Nucleus accumbens (tissue), 56 donors: ENCODE measurements around the gene TPSD1.
"Not testable (repeated sequence)": the region's sequence is repeated elsewhere in the genome, so short reads cannot be mapped to it uniquely, and the experiment has no call there.

Experiments
- DNase-seq, 56 donors: peaks; one replicate each; lab custom pipeline; 2025; lab: John Stamatoyannopoulos, UW

TPSD1 gene

GRCh38 chr16:1220098-1220728 is 35.7 kb upstream of the TPSD1 start:
- no peak for DNase-seq

DNA sequence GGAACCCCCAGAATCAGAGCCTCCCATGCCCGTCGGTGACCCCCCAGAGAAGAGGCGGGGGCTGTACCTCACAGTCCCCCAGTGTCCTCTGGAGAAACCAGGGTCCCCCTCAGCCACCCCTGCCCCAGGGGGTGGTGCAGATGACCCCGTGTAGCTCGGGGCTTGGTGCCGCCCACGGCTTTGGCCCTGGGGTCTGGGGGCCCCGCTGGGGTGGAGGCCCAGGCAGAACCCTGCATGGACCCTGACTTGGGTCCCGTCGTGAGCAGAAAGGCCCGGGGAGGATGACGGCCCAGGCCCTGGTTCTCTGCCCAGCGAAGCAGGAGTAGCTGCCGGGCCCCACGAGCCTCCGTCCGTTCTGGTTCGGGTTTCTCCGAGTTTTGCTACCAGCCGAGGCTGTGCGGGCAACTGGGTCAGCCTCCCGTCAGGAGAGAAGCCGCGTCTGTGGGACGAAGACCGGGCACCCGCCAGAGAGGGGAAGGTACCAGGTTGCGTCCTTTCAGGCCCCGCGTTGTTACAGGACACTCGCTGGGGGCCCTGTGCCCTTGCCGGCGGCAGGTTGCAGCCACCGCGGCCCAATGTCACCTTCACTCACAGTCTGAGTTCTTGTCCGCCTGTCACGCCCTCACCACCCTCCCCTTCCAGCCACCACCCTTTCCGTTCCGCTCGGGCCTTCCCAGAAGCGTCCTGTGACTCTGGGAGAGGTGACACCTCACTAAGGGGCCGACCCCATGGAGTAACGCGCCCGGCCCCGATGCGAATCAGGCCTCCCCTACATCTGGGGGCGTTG is 34.8 kb upstream of the TPSD1 start:
- peak in 2 of 56 donors; percentile 8 to 61 for DNase-seq

GRCh38 chr16:1221628-1222552 is 34.0 kb upstream of the TPSD1 start:
- DNase-seq, result peak in 10 of 56 donors; percentile 5 to 61 (median 17)

DNA sequence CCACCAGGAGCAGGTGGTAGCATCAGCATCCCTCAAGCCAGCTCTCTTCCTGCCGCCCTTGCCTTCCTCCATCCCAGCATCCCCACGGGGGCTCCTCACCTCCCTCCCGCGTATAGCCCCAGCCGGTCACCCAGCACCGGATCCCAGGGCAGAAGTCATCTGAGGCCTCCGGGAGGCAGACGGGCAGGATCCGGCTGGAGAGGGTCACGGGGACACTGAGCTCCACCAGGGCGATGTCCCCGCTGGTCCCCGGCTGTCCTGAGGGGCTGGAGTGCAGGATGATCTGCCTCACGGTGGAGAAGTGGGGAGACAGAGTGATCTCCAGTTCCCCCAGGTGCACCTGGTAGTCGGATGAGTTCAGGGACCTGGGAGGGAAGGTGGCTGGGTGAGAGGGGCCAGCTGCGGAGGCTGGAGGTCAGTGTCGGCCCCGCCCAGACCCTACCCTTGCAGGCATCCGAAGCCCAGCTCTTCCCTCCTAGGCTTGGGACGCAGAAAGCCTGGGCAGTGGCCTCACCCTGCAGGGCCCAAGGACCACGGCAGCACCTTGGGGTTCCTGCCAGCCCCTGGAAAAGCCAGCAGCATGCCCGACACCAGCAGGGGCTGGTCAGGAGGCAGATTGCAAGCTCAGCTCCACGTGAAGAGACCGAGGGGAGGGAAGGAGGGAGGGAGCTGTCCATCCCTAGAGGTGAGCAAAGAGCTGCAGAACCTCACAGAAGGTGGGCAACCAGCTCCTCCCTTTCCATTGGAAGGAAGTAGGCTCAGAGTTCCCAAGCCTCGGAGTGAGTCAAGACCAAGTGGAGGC is 33.1 kb upstream of the TPSD1 start:
- no peak for DNase-seq

GRCh38 chr16:1223355-1224214 is 32.3 kb upstream of the TPSD1 start:
- DNase-seq, result no peak

GRCh38 chr16:1224558-1224957 is 31.3 kb upstream of the TPSD1 start:
- no peak for DNase-seq

GRCh38 chr16:1225051-1225451 is 30.8 kb upstream of the TPSD1 start, which contains the start of gene TPSG1:
TSS of gene TPSG1 (minus strand) at chr16:1225268. CDS start at chr16:1225252, 16 bp downstream.
- no peak for DNase-seq

DNA sequence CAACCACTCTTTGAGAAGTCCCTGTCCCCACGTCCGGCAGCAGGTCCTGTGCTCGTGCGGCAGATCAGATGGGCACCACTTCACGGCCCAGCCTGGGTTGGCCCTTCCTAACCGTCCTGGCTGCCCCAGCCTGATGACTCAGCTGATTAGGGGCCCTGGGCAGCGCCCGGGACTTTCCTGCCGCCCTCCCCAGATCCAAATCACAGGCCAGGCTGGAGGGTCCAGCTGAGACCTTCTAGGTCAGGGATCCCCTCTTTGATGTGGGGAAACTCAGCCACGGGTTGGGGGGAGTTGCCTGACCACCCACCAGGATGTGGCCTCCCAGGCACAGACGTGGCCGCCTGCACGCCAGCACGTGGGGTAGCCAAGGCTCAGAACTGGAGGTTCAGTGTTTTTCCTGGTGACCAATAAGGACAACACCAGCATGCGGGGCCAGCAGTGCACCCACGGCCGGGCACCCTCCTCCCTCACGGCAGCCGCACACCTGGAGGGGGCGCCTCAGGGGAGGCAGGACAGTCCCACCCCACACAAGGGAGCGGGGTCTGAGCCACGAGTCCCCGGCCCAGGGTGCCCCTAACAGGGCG is 30.0 kb upstream of the TPSD1 start:
- not testable (repeated sequence) for DNase-seq

- DNase-seq, result not testable (repeated sequence)
Observed at GRCh38 chr16:1226692-1227091, 29.2 kb upstream of the TPSD1 start.

GRCh38 chr16:1228227-1228626 is 27.6 kb upstream of the TPSD1 start:
- DNase-seq, result not testable (repeated sequence)

GRCh38 chr16:1229476-1229875 is 26.4 kb upstream of the TPSD1 start:
- DNase-seq, result not testable (repeated sequence)

GRCh38 chr16:1230084-1230470 is 25.8 kb upstream of the TPSD1 start, which contains the start of gene TPSB2:
TSS of gene TPSB2 (minus strand) at chr16:1230184. CDS start at chr16:1229951, 233 bp downstream.
- DNase-seq, result not testable (repeated sequence)

- not testable (repeated sequence) for DNase-seq
Observed at GRCh38 chr16:1230471-1231212, 25.2 kb upstream of the TPSD1 start.

GRCh38 chr16:1231301-1231700 is 24.6 kb upstream of the TPSD1 start:
- not testable (repeated sequence) for DNase-seq

GRCh38 chr16:1232049-1232748 is 23.7 kb upstream of the TPSD1 start:
- not testable (repeated sequence) for DNase-seq

DNA sequence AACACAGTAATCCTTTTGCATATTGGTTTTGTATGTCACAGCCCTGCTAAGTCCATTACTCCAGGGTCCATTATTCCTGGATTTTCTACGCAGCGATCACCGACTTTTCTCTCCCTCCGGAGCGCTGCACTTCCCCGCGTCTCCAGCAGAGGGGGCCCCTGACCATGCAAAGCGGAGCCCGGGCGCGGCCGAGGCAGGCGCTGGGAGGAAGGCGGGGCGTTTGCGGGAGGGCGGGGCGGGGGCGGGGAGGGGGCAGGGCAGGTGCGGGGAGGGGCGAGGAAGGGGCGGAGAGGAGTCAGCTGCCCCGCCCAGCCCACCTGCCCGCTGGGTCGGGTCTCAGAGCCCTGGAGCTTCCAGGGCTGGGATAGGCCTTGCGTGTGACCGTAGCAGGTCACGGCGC is 19.2 kb upstream of the TPSD1 start:
- not testable (repeated sequence) for DNase-seq

- no peak for DNase-seq
Observed at GRCh38 chr16:1237990-1238389, 17.9 kb upstream of the TPSD1 start.
